Mucosa of stomach (tissue), 1 donor: ENCODE measurements around the gene MYO1B.

Experiments used
- H3K27me3 ChIP-seq: one replicate; pipeline ENCODE4 v1.7.0; 2013; ENCODE audit warnings: mild to moderate bottlenecking, low read length; ENCODE audit not compliant: control insufficient read depth, insufficient read depth
- H3K36me3 ChIP-seq: one replicate; pipeline ENCODE4 v1.7.0; 2013; ENCODE audit warnings: low read length; ENCODE audit not compliant: control insufficient read depth, insufficient read depth
- H3K4me1 ChIP-seq: one replicate; pipeline ENCODE4 v1.7.0; 2013; ENCODE audit warnings: mild to moderate bottlenecking, low read length; ENCODE audit not compliant: control insufficient read depth, insufficient read depth
- H3K4me3 ChIP-seq: one replicate; pipeline ENCODE4 v1.7.0; 2013; ENCODE audit warnings: low read length
- H3K9ac ChIP-seq: one replicate; pipeline ENCODE4 v1.7.0; 2013; ENCODE audit warnings: mild to moderate bottlenecking, low read length, moderate library complexity
- H3K9me3 ChIP-seq: one replicate; pipeline ENCODE4 v1.7.0; 2013; ENCODE audit warnings: mild to moderate bottlenecking, low read length, moderate library complexity; ENCODE audit not compliant: control insufficient read depth
- donor health status: Pancreatic carcinoma.

The MYO1B gene

GRCh38 chr2:191228861-191229260 is 16.3 kb upstream of the MYO1B start:
- Histone ChIP-seq H3K4me3 (no peak overlapping the region), H3K36me3 (no peaks in the 10 kb centered on the region), H3K27me3 (no peaks in the 10 kb centered on the region), H3K9me3 (no peaks in the 10 kb centered on the region), H3K9ac (no peak overlapping the region), H3K4me1 (no peaks in the 10 kb centered on the region)

DNA sequence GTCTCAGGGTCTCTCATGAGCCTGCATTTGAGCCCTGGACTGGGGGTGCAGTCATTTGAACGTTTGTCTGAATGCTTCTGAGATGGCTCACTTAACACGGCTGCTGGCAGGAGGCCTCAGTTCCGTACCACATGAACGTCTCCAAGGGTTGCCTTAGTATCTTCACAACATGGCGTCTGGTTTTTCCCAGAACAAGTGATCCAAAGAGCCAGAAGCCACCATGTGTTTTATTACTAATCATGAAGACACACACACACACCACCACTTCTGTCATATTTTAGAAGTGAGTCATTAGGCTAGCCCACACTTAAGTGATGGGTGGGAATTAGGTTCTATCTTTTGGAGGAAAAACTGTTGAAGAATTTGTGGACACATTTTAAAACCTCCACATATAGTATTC is 15.0 kb upstream of the MYO1B start:
- no peaks in the 10 kb centered on the region for H3K27me3 ChIP-seq
- H3K36me3 ChIP-seq = no peaks in the 10 kb centered on the region
- H3K9ac ChIP-seq = no peak overlapping the region
- H3K4me3 ChIP-seq = no peak overlapping the region
- H3K9me3 ChIP-seq = no peaks in the 10 kb centered on the region
- H3K4me1 ChIP-seq = no peaks in the 10 kb centered on the region

DNA sequence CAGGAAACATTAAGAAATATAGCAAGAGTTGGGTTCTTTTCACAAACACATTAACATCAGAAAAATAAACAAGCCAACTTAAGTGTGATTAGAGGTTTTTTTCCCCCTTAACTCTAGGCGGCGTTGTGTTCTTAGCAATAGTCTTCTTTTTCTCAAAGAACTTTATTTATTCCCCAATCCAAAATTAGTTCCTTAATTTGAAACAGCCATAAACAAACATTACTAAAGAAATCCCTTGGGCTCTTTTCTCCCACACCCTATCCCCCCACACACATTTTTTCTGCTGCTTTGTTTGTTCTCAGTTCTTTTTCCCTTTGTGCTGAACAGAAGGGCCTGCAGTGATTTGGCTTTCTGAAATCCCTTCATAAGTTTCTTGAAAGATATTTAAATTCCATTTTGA is 13.2 kb upstream of the MYO1B start:
- Histone ChIP-seq H3K27me3 (no peaks in the 10 kb centered on the region), H3K36me3 (no peaks in the 10 kb centered on the region), H3K4me1 (no peaks in the 10 kb centered on the region), H3K9me3 (no peaks in the 10 kb centered on the region), H3K9ac (no peak overlapping the region), H3K4me3 (no peak overlapping the region)

GRCh38 chr2:191233533-191233932 is 11.7 kb upstream of the MYO1B start:
- Histone ChIP-seq H3K9ac (no peak overlapping the region), H3K4me1 (no peaks in the 10 kb centered on the region)

DNA sequence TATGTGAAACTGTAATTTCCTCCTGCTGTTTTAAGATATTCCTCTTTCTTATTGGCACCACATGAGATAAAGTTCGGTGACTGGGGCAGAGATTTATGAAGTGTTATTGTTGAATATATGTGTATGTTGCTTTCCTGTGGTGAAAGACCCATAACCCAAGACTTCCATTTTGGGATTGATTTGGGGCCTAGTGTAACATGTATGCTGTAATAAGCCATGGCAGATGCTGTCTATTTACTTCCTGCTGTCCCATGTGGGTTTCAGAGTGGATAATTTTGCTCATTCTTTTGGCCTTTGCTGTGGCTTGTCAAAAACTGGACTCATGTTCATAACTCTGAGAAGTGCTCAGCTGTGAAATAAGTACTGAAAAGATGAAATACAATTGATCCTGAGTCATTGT is 10.8 kb upstream of the MYO1B start:
- H3K9ac ChIP-seq = no peak overlapping the region
- H3K4me1 ChIP-seq = no peaks in the 10 kb centered on the region
- no peaks in the 10 kb centered on the region for H3K27me3 ChIP-seq
- no peaks in the 10 kb centered on the region for H3K36me3 ChIP-seq
- H3K4me3 ChIP-seq = no peak overlapping the region
- H3K9me3 ChIP-seq = no peaks in the 10 kb centered on the region

More at GRCh38 chr2:191233533-191233932, 11.7 kb upstream of the MYO1B start:
- Histone ChIP-seq H3K9me3 (no peaks in the 10 kb centered on the region), H3K36me3 (no peaks in the 10 kb centered on the region), H3K27me3 (no peaks in the 10 kb centered on the region), H3K4me3 (no peak overlapping the region)

- H3K4me1 ChIP-seq = no peaks in the 10 kb centered on the region
- no peak overlapping the region for H3K4me3 ChIP-seq
- no peak overlapping the region for H3K9ac ChIP-seq
- H3K9me3 ChIP-seq = no peaks in the 10 kb centered on the region
- no peaks in the 10 kb centered on the region for H3K36me3 ChIP-seq
- H3K27me3 ChIP-seq = no peaks in the 10 kb centered on the region
Measured at GRCh38 chr2:191240871-191241270, 4.3 kb upstream of the MYO1B start.

- H3K4me1 ChIP-seq = no peaks in the 10 kb centered on the region
- no peaks in the 10 kb centered on the region for H3K9me3 ChIP-seq
- no peaks in the 10 kb centered on the region for H3K27me3 ChIP-seq
- H3K36me3 ChIP-seq = no peaks in the 10 kb centered on the region
- H3K4me3 ChIP-seq = no peak overlapping the region
- H3K9ac ChIP-seq = no peak overlapping the region
Measured at GRCh38 chr2:191241418-191241817, 3.8 kb upstream of the MYO1B start.

- Histone ChIP-seq H3K9me3 (no peaks in the 10 kb centered on the region), H3K36me3 (no peaks in the 10 kb centered on the region), H3K27me3 (no peaks in the 10 kb centered on the region), H3K4me1 (peaks cover 6% of the 10 kb centered on the region), H3K4me3 (no peak overlapping the region), H3K9ac (no peak overlapping the region)
Measured at GRCh38 chr2:191243154-191243553, 2.0 kb upstream of the MYO1B start.

DNA sequence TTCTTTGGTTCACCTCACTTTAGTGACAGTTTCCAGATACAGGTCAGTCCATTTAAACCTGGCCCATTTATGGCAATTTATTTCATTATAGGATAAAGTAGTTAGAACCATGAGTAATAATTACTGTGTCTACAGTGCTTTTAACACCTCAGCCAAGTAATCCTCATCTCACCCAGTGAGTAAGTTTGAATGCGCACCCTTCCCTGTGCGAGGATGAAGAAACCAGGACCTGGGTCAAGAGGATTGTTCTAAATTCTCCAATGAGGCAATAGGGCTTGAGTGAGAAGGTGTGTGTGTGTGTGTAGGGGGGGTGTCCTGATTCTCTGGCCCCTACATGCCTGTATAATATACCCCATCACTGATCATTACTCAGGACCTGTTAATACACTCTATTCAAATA is 854 bp upstream of the MYO1B start:
- Histone ChIP-seq H3K9me3 (no peaks in the 10 kb centered on the region), H3K4me1 (peaks cover 6% of the 10 kb centered on the region), H3K36me3 (no peaks in the 10 kb centered on the region), H3K27me3 (no peaks in the 10 kb centered on the region), H3K9ac (no peak overlapping the region), H3K4me3 (no peak overlapping the region)

DNA sequence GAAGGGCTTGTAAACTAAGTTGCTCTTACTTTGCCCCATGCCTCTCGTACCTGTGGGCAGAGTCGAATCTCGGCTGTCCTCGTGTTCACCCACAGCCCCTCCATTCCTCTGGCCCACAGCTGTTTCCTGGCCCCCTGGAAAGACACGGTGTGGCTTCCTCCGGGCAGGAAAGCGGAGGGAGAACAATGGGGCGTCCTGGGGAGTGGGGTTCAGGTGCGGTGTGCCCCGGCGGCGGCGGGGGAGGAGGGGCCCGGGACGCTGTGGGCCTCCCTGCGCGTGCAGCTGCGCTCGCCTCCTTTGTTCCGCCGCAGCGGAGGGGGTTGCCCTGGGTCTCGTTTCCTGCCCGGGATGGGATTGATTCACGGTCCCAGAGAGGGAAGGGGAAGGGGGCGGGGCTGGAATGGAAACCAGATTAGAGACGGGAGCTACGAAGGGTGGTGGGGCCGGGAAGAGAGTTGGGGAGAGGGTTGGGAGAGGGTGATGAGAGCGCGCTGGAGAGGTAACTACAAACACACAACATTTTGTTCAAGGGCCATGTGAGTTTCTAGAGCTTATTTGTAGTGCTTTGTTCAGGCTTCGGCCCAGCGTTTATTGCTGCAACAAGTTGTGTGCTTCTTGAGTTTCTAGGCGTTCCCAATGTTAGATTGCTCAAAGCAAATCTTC is 796 bp downstream of the MYO1B start:
- peak overlapping the region; percentile 74 for H3K9ac ChIP-seq
- H3K4me1 ChIP-seq = peaks cover 6% of the 10 kb centered on the region
- no peaks in the 10 kb centered on the region for H3K36me3 ChIP-seq
- H3K4me3 ChIP-seq = peak overlapping the region; percentile 38
- H3K9me3 ChIP-seq = no peaks in the 10 kb centered on the region
- H3K27me3 ChIP-seq = no peaks in the 10 kb centered on the region

- H3K36me3 ChIP-seq = no peaks in the 10 kb centered on the region
- no peak overlapping the region for H3K4me3 ChIP-seq
- H3K27me3 ChIP-seq = no peaks in the 10 kb centered on the region
- H3K4me1 ChIP-seq = peaks cover 6% of the 10 kb centered on the region
- H3K9ac ChIP-seq = peak overlapping the region; percentile 74
- H3K9me3 ChIP-seq = no peaks in the 10 kb centered on the region
Measured at GRCh38 chr2:191246820-191247380, 1.7 kb downstream of the MYO1B start.

GRCh38 chr2:191247381-191248057 is 2.3 kb downstream of the MYO1B start:
- H3K4me1 ChIP-seq = peaks cover 6% of the 10 kb centered on the region
- no peak overlapping the region for H3K9ac ChIP-seq
- H3K9me3 ChIP-seq = no peaks in the 10 kb centered on the region
- H3K36me3 ChIP-seq = no peaks in the 10 kb centered on the region
- no peak overlapping the region for H3K4me3 ChIP-seq
- no peaks in the 10 kb centered on the region for H3K27me3 ChIP-seq
